RPMI8226 (cell line): ENCODE data around the gene CLMP.
A peak's percentile ranks its signal among the peaks of the same experiment; 100 is the strongest.

Source experiments
- DNase-seq: peaks from one replicate; pipeline ENCODE4 v3.0.0-alpha.2; 2015

CLMP gene, protein sequence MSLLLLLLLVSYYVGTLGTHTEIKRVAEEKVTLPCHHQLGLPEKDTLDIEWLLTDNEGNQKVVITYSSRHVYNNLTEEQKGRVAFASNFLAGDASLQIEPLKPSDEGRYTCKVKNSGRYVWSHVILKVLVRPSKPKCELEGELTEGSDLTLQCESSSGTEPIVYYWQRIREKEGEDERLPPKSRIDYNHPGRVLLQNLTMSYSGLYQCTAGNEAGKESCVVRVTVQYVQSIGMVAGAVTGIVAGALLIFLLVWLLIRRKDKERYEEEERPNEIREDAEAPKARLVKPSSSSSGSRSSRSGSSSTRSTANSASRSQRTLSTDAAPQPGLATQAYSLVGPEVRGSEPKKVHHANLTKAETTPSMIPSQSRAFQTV

DNA sequence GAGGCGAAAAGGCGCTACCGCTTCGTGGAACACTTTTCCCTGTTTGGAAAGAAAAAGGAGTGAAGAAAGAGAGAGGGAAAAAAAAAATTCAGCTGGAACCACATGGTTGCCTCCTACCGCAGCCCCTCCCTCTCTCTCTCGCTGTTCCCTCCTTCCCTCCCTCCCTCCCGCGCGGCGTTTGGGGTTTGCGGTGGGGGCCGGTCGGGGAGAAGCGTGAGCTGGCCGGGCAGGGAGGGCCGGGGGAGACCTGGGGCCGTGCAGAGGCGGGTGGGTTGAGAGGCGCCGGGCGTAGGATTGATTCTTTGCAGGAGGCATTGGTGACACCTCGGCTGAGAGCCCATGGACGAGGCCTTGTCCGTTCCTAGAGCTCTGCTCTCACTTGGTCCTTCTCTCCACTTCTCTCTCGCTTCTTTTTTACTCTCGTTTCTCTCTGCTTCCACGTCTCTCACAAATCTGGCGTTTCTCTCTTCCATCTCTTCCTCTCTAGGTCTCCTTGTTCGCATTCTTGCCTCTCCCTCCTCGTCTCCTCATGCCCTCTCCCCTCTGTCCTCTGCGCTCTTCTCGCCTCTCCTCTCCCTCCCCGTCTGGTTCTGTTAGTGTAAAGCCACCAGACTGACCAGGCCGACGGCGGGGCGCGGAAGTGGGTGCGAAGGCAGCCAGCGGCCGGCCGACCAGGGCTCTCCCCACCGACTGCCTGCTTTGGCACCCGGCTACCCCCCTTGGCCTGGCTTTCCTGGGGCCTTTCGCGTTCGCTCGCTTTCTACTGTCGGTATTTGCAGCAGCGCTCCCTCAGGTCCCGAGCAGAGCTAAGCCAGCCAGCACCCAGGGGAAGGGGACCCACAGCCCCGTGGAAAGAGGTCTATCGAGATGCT, at the start of gene CLMP:
CLMP (minus strand) TSS at position 61 of the 872 bp plus-strand sequence. CDS start 308 bp downstream, outside the sequence.
- DNase-seq: no peak

DNA sequence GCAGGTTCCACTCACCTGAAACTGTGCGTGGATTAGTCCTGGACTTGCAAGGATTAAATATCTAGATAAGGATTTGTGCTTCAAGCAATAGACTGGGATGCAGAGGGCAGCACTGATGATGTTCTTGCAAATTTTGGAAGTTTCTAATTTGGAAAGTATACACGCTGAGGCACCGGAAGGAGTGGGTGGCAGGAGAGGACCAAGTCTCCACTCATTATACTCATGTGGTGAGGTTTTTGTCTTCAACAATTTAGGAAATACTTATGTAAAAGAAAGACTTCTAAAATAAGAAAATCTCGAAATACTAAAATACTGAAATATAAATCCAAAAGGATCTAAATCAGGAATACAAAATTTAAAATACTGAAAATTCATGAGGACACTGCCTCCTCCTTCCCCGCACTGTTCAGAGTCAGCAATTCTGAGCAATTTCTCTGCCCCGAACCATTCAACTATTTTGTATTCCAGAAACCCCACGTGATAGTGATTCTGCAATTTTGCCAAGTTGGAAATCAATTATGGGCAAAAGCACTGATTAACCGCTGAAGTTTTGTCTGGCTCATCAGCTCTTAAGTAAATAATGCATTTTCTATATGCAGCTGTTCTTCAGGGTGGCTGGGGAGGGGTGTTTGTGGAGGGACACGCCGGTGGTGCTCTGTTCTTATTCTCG, 47.0 kb upstream of the CLMP start:
- DNase-seq: no peak

DNA sequence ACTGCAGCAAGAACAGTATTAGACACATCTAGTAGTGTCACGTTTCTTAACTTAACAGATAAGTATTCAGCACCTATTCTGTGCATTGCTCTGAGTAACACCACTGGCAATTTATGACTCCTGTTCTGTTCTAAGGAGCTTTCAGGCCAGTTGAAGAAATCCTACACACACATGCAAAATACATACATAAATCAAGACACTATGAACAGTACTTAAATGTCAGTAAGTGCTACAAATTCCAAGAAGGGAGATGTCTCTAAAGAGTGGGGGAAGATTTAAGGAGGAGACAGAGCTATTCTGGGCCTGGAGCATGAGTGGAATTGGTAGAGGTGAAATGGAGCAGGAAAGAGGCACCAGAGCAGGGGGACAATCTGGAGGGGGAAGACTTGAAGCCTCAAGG, 46.2 kb upstream of the CLMP start:
- DNase-seq: no peak

DNA sequence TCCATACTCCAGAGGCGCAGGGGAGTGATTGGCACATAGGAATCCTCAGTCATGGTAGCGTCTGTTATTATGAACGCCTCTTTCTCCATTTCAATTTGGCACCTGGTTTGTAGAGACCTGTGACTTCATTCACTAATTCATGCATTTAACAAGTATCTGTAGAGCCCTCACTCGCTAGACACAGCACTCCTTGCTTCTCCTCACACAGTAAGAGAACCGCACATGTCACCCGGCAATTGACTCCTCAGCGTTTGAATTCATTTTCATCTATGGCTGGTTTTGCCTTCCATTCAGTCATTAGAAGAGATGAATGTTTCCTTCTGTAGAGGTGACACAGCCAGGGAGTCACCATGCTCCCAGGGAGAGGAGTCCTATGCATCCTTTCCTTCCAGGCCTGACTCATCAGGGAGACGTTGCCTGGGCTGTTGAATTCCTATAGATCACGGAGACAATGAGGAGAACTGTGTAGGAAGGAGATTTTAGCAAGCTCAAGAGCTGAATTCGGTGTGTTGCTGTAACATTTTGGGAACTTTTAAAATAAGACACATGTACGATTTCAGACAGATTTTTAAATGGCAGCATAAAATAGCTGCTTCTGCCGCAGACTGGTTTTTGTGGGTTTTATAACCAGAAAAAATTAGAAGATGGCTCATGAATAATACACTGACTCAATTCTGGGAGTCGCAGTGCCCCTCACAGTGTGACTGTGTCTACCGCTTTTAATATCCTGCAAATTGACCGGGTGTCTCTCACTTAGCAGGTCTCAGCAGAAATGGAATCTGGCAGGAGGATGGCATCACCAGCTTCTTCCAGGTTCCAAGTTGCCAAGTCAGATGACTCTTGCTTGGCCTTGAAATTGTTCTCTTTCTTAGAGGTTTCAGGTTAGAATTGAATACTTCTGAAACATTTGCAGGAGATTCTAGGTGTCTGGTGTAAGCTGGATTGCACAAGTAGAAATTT, 44.4 kb upstream of the CLMP start:
- DNase-seq: no peak

DNA sequence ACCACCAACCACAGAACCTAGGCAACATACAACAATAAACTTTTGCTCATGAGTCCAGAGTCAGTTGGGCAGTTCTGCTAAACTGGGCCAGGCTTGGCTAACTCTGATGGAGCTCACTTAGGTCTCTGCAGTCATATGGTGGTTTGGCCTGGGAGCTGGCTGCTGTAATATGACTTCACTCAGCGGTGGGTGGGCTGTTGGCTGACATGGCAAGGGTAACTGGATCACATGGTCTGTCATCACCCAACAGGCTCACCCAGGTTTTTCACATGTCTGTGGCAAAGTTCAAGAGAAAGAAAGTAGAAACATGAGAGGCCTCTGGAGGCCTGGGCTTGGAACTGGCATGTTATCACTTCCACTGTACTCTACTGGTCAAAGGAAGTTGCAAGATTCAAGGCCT, 43.2 kb upstream of the CLMP start:
- DNase-seq: no peak

DNA sequence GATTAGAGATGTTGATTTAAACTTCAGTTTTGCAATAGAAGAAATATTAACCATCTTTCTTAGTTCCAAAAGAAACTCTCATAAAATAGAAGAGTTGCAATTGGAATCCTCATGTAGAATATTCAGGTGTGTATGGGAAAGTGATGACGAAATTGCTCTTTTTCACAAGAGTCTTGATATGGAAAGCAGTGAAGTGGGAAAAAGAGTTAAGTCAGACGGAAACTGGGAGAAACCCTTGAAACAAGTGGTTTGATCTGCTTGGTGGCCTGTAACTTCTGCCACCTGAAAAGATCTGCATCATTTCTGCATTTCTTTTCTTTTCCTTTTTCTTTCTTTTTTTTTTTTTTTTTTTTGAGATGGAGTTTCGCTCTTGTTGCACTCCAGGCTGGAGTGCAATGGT, 41.8 kb upstream of the CLMP start:
- DNase-seq: no peak

DNA sequence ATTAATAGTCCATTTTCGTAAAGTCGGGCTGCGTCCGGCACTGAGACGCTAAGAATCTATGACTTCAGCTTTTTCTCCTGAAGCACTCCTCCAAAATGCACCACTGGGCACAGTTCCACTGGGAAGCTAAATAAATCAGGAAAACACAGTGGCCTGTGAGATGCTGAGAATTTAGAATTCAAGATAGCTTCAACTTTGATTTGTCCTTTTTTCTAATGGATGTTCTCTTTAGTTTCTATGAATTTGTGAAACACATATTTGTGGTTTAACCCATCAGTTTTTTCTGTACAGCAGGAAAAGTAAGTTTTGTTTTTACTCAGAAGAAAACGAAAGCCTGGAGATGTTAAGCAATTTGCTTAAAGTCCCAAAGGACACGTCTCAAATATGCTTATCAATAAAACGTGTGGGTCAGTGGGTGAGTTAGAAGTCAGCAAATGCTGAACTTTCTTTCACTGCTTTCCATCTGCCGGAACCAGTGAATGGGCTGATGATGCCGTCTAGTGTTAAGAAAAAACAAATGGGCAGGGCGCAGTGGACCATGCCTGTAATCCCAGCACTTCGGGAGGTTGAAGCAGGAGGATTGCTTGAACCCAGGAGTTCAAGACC, 40.7 kb upstream of the CLMP start:
- no peak for DNase-seq

DNA sequence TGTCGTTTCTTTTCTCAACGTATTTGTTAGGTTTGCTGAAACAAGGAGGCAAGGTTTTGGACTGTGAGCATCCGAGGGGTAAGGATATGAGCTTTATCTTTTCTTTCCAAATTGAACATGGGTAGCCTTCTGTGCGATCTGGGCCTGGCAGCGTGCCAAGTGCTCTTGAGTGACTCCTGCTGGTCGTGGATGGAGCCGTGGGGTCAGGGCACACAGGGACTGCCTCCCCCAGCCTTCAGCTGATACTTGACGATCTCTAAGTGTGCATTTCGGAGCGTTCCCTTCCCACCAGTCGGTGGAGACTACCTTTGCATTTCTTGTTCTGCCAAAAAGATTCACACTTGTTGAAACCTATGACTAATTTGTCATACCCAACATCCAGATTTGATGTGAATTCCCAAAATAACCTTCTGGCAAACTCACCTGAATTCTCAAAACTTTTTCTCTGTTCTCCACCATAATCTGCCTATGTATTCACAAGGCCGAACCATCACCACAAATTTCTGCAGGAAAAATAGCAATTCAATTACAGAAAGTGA, 40.1 kb upstream of the CLMP start:
- DNase-seq: no peak

DNA sequence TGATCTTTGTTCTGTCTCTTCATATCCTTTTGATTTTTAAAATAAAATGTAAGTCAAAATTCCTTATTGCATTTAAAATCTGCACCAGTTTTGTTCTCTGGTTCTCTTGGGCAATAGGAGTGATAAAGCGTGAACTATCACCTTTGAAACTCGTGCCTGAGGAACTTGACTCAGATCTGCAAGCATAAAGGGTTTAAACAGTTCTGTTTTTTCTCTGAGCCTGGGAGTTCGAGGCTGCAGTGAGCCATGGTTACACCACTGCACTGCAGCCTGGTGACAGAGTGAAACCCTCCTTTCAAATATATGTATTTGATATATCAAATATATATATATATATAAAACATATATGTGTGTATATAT, 38.9 kb upstream of the CLMP start:
- no peak for DNase-seq

DNA sequence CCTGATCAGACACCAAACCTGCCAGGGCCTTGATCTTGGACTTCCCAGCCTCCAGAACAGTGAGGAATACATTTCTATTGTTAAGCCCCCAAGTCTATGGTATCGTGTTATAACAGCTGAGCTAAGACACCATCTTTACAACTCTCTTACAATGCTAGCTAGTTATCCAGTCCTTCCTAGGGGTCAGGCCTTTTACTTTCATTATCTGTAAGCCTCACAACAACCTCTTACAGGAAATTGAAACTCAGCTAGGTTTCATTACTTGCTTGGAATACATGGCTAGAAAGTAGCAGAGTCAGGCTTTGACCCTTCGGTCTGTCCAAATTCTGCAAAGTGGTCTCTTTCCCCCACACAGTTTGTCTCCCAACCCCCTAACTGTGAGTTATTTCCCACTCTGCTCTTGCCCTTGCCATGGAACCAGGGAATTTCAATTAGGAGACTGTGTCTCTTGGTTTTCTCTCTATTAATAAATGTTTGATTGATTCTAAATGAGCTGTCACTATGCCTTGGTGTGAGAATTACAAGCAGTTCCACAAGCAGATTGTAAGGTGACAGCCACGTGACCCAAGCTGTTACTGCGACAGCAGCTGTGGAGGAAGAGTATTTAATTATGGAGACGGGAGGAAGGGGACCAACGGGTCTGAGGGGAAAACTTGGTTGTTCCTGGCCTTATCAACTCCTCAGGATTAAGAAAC, 38.4 kb upstream of the CLMP start:
- peak; percentile 51 for DNase-seq

DNA sequence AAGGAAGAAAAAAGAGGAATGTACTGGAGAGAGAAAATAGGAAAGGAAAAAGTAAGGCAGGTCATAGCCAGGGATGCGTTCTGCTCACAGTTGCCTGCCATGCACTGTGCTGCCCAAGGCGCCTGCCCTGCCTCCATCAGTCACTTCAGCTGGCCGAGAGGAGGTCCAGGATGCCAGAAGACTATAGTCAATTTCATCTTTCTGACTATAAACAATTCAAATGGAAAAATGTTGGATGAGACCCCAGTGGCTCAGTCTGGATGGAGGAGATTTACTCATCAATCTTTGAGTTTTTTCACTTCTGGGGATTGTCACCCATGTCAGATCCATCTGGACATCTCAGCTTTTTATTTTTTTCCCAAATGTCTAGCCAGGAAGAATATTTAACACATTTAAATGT, 36.7 kb upstream of the CLMP start:
- no peak for DNase-seq

DNA sequence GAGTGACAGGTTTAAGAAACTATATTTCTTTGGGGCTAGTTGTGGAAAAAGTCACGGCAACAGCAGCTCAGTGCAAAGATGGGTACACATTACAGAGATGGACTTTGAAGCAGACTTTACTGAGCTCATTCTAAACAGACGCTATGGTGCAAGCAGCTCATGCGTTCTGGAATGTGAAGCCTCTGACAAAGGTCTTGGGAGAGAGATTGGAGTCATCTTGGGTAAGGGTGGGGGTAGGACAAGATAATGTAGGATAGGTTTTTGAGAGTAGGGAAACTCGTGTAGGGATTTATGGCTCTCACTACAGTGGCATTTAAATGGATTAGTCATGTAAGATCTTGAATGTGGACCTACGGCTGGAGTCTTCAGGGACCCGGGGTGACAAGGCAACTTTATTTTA, 36.2 kb upstream of the CLMP start:
- no peak for DNase-seq

DNA sequence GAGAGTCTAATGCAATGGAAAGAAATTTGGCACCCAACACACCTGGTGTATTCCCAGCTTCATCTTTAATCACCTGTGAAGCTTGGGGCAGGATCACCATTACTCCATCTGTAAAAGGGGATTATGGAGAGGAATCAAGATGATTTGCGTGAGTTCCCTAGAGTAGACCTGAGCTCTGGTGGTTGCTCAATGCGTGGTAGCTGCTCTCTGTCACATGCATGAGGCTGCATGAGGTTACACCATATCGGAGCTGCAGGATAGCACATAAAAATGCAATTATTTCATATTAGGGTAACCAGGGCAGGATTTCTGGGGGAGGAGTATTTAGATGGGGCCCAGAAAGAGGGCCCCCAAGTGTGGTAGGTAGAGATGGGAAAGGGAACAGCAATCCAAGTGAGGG, 35.3 kb upstream of the CLMP start:
- no peak for DNase-seq

DNA sequence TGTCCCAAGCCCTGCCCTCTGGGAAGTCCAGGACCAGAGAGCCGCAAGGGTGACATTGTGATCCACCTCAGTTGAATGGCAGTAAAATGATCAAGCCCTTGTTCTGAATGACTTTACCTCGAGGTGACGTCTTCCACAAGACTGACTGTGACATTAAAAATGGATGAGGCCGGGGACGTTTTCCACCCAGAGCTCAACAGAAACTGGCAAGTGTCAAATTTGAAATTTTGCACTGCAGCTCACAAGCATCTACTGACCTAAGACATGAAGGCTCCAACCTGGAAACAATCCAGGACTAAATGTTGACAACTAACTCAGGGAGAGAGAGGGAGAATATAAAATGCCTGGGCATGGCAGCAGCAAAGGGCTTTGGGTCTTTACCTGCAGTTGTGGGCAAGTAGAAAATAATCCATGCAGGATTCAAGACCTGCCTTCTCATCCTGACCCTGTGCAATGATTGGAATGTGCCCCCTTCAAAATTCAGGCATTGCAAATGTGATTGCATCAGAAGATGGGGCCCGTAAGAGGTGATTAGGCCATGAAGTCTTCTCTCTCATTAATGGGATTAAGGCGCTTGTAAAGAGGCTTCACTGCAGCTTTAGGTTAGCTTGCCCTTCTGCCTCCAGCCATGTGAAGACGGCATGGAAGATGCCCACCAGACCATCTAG, 33.6 kb upstream of the CLMP start:
- no peak for DNase-seq

DNA sequence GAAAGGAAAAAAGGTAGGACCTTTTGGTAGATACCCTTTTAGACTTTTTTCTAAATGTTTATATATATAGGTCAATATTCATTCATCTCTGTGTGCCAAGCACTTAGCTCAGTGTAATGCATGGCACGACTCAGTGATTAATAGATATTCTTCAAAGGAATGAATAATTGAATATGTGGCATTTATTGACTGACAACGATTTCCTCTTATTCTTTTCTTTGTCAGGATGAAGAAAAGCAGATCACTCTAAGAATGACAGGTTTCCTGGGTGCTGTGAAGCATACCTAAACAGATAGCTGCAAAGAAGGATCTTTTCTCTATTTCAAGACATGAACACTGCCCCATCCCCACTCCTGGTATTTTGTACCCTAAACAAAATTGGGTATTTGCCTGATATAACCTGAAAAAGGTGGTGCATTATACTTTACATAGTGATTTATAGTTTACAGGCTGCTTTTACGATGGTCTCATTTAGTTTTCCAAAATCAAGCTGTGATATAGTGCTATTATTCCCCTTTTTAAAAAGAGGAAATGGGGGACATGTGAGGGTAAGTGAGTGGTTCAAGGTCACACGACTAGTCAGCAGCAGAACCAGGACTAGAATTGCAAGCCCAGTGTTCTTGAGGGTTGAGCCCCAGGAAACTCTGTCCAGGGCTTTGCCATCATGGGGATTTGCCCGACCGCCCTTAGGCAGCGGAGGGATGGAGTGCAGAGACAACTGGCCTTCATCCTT, 32.9 kb upstream of the CLMP start:
- no peak for DNase-seq

DNA sequence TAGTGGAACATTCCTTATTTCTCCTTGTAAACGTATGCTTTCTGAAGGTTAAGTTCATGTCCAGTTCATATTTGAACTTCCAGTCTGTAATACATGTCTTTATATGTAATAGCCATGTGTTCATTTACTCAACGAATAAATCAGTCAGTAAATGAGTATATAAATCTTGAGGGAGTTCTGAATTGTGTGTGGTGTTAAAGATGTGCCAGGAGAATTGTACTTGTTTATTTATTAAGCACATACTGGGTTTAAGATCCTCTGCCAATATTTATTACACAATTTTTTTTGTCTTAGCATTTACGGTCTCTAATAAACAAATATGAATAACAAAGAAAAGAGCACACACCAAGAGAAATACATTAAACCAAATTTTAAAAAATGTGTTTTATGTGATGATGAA, 26.5 kb upstream of the CLMP start:
- no peak for DNase-seq

DNA sequence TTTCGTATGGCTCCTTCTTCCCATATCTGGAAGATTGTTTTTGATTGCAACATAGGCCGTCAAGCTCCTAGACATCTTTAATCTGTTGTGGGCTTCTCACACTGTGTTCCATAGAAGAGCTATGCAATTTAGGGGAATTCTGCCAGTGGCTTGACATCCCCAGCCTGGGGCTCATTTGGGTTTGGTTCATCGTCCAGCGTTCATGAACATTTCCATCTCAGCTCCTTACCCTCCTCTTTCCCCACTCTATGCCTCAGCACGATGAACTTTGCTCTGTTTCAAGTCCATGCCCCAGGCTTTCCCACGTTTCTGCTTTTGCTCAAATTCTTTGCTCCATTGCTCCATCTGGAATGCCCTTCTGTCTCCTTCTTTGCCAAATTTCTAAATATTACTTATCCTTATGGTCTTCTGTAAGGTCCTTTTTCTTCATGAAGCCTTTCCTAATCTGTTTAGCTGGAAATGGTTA, 26.1 kb upstream of the CLMP start:
- DNase-seq: no peak

DNA sequence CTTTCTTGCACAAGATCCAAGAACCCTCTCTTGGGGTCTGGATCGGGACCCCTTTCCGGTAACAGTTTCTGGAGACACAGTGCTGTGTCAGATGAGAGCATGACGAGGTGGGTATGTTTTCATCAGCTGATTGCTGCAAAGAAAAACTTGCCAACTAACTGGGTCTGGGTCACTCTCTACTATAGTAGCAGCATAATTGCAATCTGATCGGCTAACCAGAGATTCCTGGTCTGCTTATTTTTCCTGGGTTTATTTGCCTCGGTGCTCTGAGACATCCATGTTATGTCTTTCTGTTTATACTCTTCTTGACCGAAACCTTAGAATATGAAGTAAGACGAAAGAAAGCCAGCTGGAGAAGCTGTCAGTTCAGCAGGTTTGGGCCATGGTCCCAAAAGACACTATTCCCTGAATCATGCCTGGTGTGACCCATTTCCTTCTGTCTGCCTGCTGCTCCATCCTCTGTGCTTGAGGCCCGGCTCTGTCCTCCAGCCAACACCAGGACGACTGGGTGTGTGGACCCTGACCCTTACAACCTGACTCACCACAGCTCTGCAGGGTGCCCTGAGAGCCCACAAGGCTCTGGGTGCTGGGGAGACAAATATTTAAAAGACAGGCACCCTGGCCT, 24.1 kb upstream of the CLMP start:
- DNase-seq: no peak

DNA sequence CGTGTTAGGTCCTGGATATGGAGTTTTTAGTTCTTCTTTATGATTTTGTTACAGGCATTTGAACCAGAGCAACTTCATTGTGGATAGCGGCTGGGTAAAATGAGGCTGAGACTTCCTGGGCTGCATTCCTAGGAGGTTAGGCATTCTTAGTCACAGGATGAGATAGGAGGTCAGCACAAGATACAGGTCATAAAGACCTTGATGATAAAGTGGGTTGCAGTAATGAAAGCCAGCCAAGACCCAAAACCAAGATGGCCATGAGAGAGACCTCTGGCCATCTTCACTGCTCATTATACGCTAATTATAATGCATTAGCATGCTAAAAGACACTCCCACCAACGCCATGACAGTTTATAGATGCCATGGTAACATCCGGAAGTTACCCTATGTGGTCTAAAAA, 23.4 kb upstream of the CLMP start:
- DNase-seq: no peak
